ENCODE data around the gene ELP1.
"Not testable (repeated sequence)": the region's sequence is repeated elsewhere in the genome, so short reads cannot be mapped to it uniquely, and the experiment has no call there.

GRCh38 chr9:108886594-108887271 lies 47.2 kb downstream of the ELP1 start:
- TF ChIP-seq CTCF (IDR thresholded peaks at IDR 0.05; ENCODE audit: low read length); EZH2 (IDR thresholded peaks at IDR 0.05; ENCODE audit: borderline replicate concordance, low read length): not testable (repeated sequence)
